Hepatocyte (in vitro differentiated cells): Measurements from ENCODE around the gene ASZ1.

Experiments used
- CTCF ChIP-seq: fragments of 200-600 bp; sonication (generic); IDR thresholded peaks from 2 replicates; pipeline ENCODE4 v1.5.1; 2016; ENCODE audit warnings: antibody characterized with exemption, mild to moderate bottlenecking; ENCODE audit not compliant: poor library complexity
- EZH2 ChIP-seq: fragments of 200-600 bp; sonication (generic); IDR thresholded peaks from 2 replicates; pipeline ENCODE4 v1.6.1; 2016; ENCODE audit warnings: antibody characterized with exemption, mild to moderate bottlenecking, borderline replicate concordance

GRCh38 chr7:117435475-117436043 lies 8.3 kb upstream of the ASZ1 start:
- no peak for TF ChIP-seq CTCF
- TF ChIP-seq EZH2, result no peak
